ENCODE data around the gene AOPEP. TPM values are rescaled to one million over a fixed set of nuclear protein-coding genes. Genes with fewer than 3 reads are reported as not detected.

Gene AOPEP
- total RNA-seq, 1 donor from 2014 or later, result 24.8 TPM

DNA sequence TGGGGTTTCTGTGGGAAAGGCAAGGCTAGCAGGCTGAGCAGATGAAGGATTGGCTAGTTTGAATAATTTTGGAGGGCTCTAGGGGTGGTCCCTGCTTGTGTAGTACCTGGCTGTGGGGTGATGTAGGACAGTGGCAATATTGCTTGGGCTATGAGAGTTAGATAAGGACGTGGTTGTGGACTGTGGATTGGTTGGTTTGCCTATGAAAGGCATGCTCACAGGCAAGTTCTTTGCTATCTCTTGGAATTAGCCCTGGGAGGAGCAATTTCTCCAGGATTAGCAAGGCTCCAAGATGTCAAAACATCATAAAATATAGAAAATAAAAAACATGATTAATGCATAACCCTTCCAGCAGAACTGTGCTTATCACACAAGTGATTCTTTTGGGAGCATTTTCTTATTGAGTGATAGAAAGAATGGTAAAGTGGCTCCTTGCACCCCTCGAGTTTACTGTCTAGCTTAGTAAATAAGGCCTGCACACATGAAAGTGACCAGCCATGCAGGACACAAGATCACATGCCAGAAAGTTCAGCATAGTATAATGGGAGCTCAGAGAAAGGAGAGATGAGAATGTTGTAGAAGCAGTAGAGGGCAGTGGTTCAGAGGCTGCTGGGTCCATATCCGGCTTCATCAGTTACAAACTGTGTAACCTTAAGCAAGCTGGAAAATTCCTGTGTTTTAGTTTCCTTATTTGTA is 13.8 kb downstream of the AOPEP start:
- peaks cover 10% of the 10 kb centered on the region for H3K9me3 Mint-ChIP-seq
- no peaks in the 10 kb centered on the region for H3K27me3 Mint-ChIP-seq (ENCODE audit: low read depth)
- H3K4me3 Mint-ChIP-seq, result no peak overlapping the region
- peaks cover 33% of the 10 kb centered on the region for H3K4me1 Mint-ChIP-seq
- TF ChIP-seq, protein P1, sequence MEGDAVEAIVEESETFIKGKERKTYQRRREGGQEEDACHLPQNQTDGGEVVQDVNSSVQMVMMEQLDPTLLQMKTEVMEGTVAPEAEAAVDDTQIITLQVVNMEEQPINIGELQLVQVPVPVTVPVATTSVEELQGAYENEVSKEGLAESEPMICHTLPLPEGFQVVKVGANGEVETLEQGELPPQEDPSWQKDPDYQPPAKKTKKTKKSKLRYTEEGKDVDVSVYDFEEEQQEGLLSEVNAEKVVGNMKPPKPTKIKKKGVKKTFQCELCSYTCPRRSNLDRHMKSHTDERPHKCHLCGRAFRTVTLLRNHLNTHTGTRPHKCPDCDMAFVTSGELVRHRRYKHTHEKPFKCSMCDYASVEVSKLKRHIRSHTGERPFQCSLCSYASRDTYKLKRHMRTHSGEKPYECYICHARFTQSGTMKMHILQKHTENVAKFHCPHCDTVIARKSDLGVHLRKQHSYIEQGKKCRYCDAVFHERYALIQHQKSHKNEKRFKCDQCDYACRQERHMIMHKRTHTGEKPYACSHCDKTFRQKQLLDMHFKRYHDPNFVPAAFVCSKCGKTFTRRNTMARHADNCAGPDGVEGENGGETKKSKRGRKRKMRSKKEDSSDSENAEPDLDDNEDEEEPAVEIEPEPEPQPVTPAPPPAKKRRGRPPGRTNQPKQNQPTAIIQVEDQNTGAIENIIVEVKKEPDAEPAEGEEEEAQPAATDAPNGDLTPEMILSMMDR (conservative IDR thresholded peaks at IDR 0.05), result no peak
- peak overlapping the region; percentile 83 for H3K27ac Mint-ChIP-seq (ENCODE audit: unreplicated experiment)
- peaks cover 21% of the 10 kb centered on the region for H3K36me3 Mint-ChIP-seq (ENCODE audit: low read depth)
- DNase-seq (ENCODE audit: low read depth, low spot score), result no peak

DNA sequence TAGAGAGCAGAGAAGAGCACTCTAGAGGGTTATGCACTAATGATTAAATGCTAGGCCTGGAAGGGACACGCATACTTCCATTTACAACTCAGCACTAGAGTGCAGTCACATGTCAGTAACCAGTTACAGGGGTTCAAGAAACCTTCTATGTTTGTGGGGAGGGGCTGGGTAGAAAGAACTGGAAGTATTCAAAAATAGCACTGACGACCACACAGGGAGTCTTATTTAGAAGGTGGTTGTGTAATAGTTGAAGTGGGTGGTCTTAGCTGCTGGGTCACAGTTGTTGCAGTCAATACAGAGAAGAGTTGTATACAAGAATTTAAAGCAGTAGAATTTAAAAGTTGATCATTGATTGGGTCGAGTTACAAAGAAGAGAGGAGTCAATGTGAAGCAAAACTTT is 15.4 kb downstream of the AOPEP start:
- DNase-seq (ENCODE audit: low read depth, low spot score), result no peak
- H3K4me3 Mint-ChIP-seq, result no peak overlapping the region
- TF ChIP-seq, protein P1 (conservative IDR thresholded peaks at IDR 0.05), result no peak
- no peaks in the 10 kb centered on the region for H3K27me3 Mint-ChIP-seq (ENCODE audit: low read depth)
- peaks cover 13% of the 10 kb centered on the region for H3K9me3 Mint-ChIP-seq
- peaks cover 23% of the 10 kb centered on the region for H3K36me3 Mint-ChIP-seq (ENCODE audit: low read depth)
- H3K27ac Mint-ChIP-seq (ENCODE audit: unreplicated experiment), result peak overlapping the region; percentile 69
- H3K4me1 Mint-ChIP-seq, result peaks cover 45% of the 10 kb centered on the region

DNA sequence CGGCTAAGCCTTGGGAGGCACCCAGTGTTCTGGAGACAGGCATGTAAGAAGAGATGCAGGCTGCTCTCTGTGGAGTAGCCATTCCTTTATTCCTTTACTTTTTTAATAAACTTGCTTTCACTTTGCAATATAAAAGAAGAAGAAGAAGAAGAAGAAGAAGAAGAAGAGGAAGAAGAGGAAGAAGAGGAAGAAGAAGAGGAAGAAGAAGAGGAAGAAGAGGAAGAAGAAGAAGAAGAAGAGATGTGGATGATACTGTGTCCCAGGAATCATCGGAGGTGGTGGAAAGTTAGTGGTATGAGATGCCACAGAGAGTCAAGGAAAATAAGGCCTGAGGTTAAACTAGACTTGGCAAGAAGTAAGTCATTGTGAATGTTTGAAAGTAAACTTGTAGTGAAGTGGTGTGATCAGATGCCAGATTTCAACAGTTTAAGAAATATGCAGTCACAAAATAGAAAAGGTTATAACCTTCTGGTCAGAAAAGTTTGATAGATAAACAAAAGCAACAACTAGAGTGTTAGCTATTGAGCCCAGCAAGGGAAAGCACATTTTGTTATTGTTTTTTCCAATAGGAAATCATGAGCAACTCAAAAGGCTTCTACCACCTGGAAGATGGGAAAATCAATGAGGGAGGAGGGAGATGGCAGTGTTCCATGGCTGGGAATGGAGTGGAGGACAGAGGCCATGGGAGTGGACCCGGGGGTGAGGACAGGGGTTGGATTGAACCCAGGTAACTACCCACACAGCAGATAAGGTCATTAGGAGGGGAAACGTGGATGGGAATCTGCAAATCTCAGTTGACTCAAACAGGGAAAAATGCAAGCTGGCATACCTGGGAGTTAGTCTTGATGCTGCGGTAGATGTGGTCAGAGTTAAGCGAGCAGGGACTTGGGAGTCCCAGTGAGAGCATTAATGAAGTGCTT is 16.8 kb downstream of the AOPEP start:
- no peaks in the 10 kb centered on the region for H3K27me3 Mint-ChIP-seq (ENCODE audit: low read depth)
- TF ChIP-seq, protein P1 (conservative IDR thresholded peaks at IDR 0.05), result no peak

GRCh38 chr9:94745806-94746540 is 19.5 kb downstream of the AOPEP start:
- no peak for DNase-seq (ENCODE audit: low read depth, low spot score)
- H3K4me1 Mint-ChIP-seq, result peaks cover 42% of the 10 kb centered on the region
- peak overlapping the region; percentile 63 for H3K4me3 Mint-ChIP-seq
- peaks cover 22% of the 10 kb centered on the region for H3K9me3 Mint-ChIP-seq
- no peaks in the 10 kb centered on the region for H3K27me3 Mint-ChIP-seq (ENCODE audit: low read depth)
- H3K27ac Mint-ChIP-seq (ENCODE audit: unreplicated experiment), result peak overlapping the region; percentile 90
- TF ChIP-seq, protein P1 (conservative IDR thresholded peaks at IDR 0.05), result no peak
- peaks cover 47% of the 10 kb centered on the region for H3K36me3 Mint-ChIP-seq (ENCODE audit: low read depth)

More for the DNA sequence above, 16.8 kb downstream of the AOPEP start:
- peaks cover 55% of the 10 kb centered on the region for H3K4me1 Mint-ChIP-seq
- H3K27ac Mint-ChIP-seq (ENCODE audit: unreplicated experiment), result peak overlapping the region; percentile 10
- DNase-seq (ENCODE audit: low read depth, low spot score), result no peak
- peaks cover 13% of the 10 kb centered on the region for H3K9me3 Mint-ChIP-seq
- peaks cover 28% of the 10 kb centered on the region for H3K36me3 Mint-ChIP-seq (ENCODE audit: low read depth)
- peak overlapping the region; percentile 28 for H3K4me3 Mint-ChIP-seq
